Measurements from ENCODE around the gene ADK. TPM values are rescaled to one million over a fixed set of nuclear protein-coding genes. Genes with fewer than 3 reads are reported as not detected.

ADK gene
- total RNA-seq, 1 donor: 34.2 TPM

GRCh38 chr10:74388801-74389200, 237.8 kb downstream of the ADK start:
- Histone ChIP-seq H3K9me3 (ENCODE audit: low read depth, low read length) (no peaks in the 10 kb centered on the region), H3K4me3 (ENCODE audit: low read length) (no peak overlapping the region)

GRCh38 chr10:74391786-74392185, 240.8 kb downstream of the ADK start:
- no peaks in the 10 kb centered on the region for H3K9me3 ChIP-seq (ENCODE audit: low read depth, low read length)
- no peaks in the 10 kb centered on the region for H3K27me3 ChIP-seq (ENCODE audit: insufficient read depth, low read length)
- H3K4me3 ChIP-seq (ENCODE audit: low read length): no peak overlapping the region
- H3K4me1 ChIP-seq (ENCODE audit: insufficient read depth, low read length): no peaks in the 10 kb centered on the region

More at GRCh38 chr10:74388801-74389200, 237.8 kb downstream of the ADK start:
- H3K4me1 ChIP-seq (ENCODE audit: insufficient read depth, low read length): no peaks in the 10 kb centered on the region
- H3K27me3 ChIP-seq (ENCODE audit: insufficient read depth, low read length): no peaks in the 10 kb centered on the region

GRCh38 chr10:74394416-74394969, 243.5 kb downstream of the ADK start:
- no peaks in the 10 kb centered on the region for H3K27me3 ChIP-seq (ENCODE audit: insufficient read depth, low read length)
- H3K9me3 ChIP-seq (ENCODE audit: low read depth, low read length): no peaks in the 10 kb centered on the region
- no peaks in the 10 kb centered on the region for H3K4me1 ChIP-seq (ENCODE audit: insufficient read depth, low read length)
- no peak overlapping the region for H3K4me3 ChIP-seq (ENCODE audit: low read length)

- H3K4me1 ChIP-seq (ENCODE audit: insufficient read depth, low read length): no peaks in the 10 kb centered on the region
- H3K27me3 ChIP-seq (ENCODE audit: insufficient read depth, low read length): no peaks in the 10 kb centered on the region
- no peak overlapping the region for H3K4me3 ChIP-seq (ENCODE audit: low read length)
- H3K9me3 ChIP-seq (ENCODE audit: low read depth, low read length): no peaks in the 10 kb centered on the region
Observed at GRCh38 chr10:74400186-74400585, 249.2 kb downstream of the ADK start.

DNA sequence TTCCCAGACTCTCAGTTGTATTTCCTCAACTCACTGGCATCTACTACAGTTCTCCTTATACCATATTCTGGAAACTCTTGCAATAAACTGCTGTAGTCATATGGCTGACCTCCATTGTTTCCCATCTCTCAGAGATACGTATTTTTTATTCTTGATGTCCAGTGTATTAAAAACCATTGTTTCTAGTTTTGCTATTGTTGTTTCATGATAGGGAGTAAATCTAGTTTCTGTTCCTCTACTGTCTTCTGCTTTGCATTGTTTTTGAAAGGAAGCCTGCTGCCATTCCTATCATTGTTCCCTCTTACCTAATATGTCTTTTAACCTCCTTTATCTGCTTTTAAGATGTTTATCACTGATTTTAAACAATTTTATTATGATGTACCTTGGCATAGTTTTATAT, 255.0 kb downstream of the ADK start:
- Histone ChIP-seq H3K4me1 (ENCODE audit: insufficient read depth, low read length) (no peaks in the 10 kb centered on the region), H3K4me3 (ENCODE audit: low read length) (no peak overlapping the region), H3K27me3 (ENCODE audit: insufficient read depth, low read length) (no peaks in the 10 kb centered on the region), H3K9me3 (ENCODE audit: low read depth, low read length) (no peaks in the 10 kb centered on the region)

GRCh38 chr10:74415146-74415839, 264.3 kb downstream of the ADK start:
- no peaks in the 10 kb centered on the region for H3K4me1 ChIP-seq (ENCODE audit: insufficient read depth, low read length)
- no peaks in the 10 kb centered on the region for H3K27me3 ChIP-seq (ENCODE audit: insufficient read depth, low read length)
- H3K9me3 ChIP-seq (ENCODE audit: low read depth, low read length): no peaks in the 10 kb centered on the region
- H3K4me3 ChIP-seq (ENCODE audit: low read length): no peak overlapping the region

DNA sequence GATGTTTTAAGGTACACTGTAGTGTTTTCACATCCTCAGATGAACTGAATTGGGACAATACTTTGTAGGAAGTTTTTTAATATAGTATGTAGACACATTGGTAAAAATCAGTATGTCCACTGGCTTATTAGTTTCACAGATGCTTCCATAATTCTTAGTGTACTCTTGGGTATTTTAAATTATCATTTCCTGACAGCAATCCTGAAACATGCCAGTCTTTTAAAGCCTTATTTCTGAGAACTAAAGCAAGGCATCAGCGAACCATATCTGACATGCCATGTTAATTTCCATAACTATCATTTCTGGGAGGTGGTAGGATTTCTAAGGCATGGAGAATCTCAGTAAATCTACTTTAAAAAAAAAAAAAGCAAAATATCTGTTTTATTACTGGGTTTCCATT, 266.4 kb downstream of the ADK start:
- no peaks in the 10 kb centered on the region for H3K27me3 ChIP-seq (ENCODE audit: insufficient read depth, low read length)
- H3K9me3 ChIP-seq (ENCODE audit: low read depth, low read length): no peaks in the 10 kb centered on the region
- no peaks in the 10 kb centered on the region for H3K4me1 ChIP-seq (ENCODE audit: insufficient read depth, low read length)
- no peak overlapping the region for H3K4me3 ChIP-seq (ENCODE audit: low read length)

DNA sequence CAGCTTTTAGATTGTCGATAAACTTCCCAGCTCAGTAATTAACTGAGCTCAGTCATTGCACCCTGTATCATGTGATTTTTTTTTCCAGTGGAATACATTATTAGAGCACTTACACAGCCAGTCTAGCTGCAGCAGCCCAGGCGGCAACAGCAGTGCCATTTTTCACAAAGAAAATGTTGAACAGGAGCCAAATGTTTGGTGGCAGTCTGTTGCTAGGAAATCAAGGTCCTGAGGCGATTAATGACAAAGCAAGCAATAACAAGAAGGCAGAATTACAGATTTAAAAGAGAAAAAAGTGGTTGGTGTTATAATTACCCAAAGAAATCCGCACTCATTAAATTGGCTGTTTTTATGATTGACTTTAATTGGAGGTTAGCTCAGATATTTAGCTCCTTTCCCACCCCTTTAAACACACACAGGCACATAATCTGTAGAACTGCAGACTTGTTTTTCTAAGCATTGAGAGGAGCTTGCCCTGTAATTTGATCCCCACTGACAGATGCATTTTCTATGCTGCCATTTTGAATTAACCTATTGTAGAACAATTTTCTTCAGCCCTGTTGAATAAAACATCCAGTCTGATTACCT, 267.4 kb downstream of the ADK start:
- H3K4me3 ChIP-seq (ENCODE audit: low read length): no peak overlapping the region
- no peaks in the 10 kb centered on the region for H3K4me1 ChIP-seq (ENCODE audit: insufficient read depth, low read length)
- no peaks in the 10 kb centered on the region for H3K27me3 ChIP-seq (ENCODE audit: insufficient read depth, low read length)
- H3K9me3 ChIP-seq (ENCODE audit: low read depth, low read length): no peaks in the 10 kb centered on the region

DNA sequence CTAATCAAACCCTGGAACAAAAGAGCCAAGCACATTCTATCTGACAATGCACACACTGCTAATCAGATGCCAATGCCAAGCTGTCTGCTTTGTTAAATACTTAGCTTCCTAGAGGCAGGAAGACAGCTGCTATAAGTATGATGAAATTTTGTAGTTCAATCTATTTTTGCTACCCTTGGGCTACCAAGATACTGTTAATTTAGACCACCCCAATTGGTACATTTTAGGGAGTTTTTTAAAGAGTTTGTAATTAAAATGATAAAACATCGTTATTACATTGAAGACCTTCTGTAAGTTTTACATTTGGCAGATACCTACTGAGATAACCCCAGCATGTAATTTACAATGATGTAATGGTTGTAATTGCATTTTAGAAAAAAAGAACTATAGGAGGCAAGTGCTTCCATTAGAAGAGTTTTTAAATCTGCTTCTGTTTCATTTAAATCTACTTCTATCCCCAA, 268.5 kb downstream of the ADK start:
- H3K9me3 ChIP-seq (ENCODE audit: low read depth, low read length): no peaks in the 10 kb centered on the region
- H3K27me3 ChIP-seq (ENCODE audit: insufficient read depth, low read length): no peaks in the 10 kb centered on the region
- H3K4me1 ChIP-seq (ENCODE audit: insufficient read depth, low read length): no peaks in the 10 kb centered on the region
- no peak overlapping the region for H3K4me3 ChIP-seq (ENCODE audit: low read length)

- no peaks in the 10 kb centered on the region for H3K4me1 ChIP-seq (ENCODE audit: insufficient read depth, low read length)
- no peaks in the 10 kb centered on the region for H3K9me3 ChIP-seq (ENCODE audit: low read depth, low read length)
- no peak overlapping the region for H3K4me3 ChIP-seq (ENCODE audit: low read length)
- no peaks in the 10 kb centered on the region for H3K27me3 ChIP-seq (ENCODE audit: insufficient read depth, low read length)
Observed at GRCh38 chr10:74419958-74420375, 268.9 kb downstream of the ADK start.

DNA sequence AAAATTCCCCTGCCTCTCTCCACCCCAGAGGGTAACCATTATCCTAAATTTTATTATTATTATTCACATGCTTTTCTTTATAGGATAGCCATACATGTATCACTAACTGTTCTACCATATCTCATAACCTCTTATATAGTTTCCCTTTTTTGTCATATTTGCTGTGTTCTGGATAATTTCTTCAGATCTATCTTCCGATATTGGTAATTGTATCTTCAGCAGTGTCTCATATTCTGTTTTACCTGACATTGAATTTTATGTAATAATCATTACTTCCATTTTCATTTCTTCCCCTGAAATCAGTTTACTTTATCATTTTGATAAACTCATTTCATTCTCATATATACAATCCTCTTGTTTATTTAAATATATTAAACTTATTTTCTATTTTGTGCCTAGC, 273.5 kb downstream of the ADK start:
- H3K4me3 ChIP-seq (ENCODE audit: low read length): no peak overlapping the region
- no peaks in the 10 kb centered on the region for H3K27me3 ChIP-seq (ENCODE audit: insufficient read depth, low read length)
- H3K4me1 ChIP-seq (ENCODE audit: insufficient read depth, low read length): no peaks in the 10 kb centered on the region
- H3K9me3 ChIP-seq (ENCODE audit: low read depth, low read length): no peaks in the 10 kb centered on the region

- no peak overlapping the region for H3K4me3 ChIP-seq (ENCODE audit: low read length)
- H3K4me1 ChIP-seq (ENCODE audit: insufficient read depth, low read length): no peaks in the 10 kb centered on the region
- H3K27me3 ChIP-seq (ENCODE audit: insufficient read depth, low read length): no peaks in the 10 kb centered on the region
- no peaks in the 10 kb centered on the region for H3K9me3 ChIP-seq (ENCODE audit: low read depth, low read length)
Observed at GRCh38 chr10:74425456-74426001, 274.5 kb downstream of the ADK start.

DNA sequence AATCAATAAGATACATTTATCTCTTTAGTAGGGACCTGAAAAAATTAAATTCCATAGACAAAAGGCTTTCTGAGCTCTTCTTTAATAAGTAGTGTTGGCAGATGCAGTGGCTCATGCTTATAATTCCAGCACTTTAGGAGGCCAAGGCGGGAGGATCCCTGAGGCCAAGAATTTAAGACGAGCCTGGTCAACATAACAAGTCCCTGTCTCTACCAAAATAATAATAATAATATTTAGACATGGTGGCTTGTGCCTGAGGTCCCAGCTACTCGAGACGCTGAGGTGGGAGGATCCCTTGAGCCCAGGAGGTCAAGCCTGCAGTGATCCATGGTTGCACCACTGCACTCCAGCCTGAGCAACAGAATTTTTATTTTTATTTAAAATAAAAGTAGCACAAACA, 280.8 kb downstream of the ADK start:
- Histone ChIP-seq H3K27me3 (ENCODE audit: insufficient read depth, low read length) (no peaks in the 10 kb centered on the region), H3K4me1 (ENCODE audit: insufficient read depth, low read length) (no peaks in the 10 kb centered on the region), H3K9me3 (ENCODE audit: low read depth, low read length) (no peaks in the 10 kb centered on the region), H3K4me3 (ENCODE audit: low read length) (no peak overlapping the region)

DNA sequence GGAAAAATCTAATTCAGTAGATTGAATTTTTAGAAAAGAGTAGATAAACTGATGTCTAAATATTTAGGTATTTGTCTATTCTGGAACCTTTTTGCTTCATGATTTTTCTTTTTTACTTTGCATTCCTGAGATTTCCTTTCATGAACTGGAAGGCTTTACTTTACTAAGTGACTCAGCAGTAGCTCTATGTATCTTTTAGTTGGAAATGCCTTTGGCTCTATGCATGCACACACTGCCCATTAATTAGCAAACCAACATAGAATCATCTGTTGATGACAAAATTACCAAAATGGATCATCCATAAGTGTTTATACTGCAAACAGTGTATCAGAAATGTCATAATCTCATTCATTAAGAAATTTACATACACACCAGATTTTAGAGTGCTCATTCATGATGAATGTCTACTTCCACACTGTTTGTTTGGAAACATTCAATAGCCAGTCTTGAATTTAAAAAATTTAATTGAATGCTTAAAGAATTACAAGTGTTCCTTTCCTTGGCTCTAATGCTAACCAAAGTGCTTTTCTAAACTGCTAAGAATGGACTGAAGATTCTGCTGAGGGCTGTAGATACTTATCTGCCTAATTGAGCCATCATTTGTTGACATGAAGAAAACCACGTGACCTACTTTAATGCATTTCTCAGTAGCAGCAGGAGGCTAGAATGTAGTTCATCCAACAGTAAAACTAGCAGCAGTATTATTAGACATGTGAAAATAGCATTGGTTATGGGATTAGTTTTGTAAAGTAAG, 282.0 kb downstream of the ADK start:
- Histone ChIP-seq H3K4me3 (ENCODE audit: low read length) (no peak overlapping the region), H3K27me3 (ENCODE audit: insufficient read depth, low read length) (no peaks in the 10 kb centered on the region)

DNA sequence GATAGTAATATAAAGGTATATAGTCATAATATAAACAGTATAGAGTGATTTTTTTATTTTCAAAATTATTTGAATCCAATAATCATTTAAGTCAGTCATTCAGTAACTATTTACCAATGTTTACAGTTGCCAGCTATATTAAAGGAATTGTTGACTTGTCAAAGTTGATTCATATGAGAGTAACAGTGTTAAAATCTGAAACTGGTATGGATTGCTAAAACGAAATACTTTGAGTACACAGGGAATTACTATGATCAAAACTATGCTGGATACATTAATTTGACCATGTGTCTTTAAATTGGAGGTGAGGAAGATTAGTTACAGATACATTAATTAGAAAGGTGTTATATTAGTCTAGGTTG, 282.6 kb downstream of the ADK start:
- H3K4me3 ChIP-seq (ENCODE audit: low read length): no peak overlapping the region
- H3K27me3 ChIP-seq (ENCODE audit: insufficient read depth, low read length): no peaks in the 10 kb centered on the region
- no peaks in the 10 kb centered on the region for H3K4me1 ChIP-seq (ENCODE audit: insufficient read depth, low read length)
- no peaks in the 10 kb centered on the region for H3K9me3 ChIP-seq (ENCODE audit: low read depth, low read length)

More for the DNA sequence above, 282.0 kb downstream of the ADK start:
- H3K4me1 ChIP-seq (ENCODE audit: insufficient read depth, low read length): no peaks in the 10 kb centered on the region
- no peaks in the 10 kb centered on the region for H3K9me3 ChIP-seq (ENCODE audit: low read depth, low read length)

Measured in mononuclear cell (primary cell).